GM21717 (cell line): ENCODE measurements around the gene SHF.
A peak's percentile ranks its signal among the peaks of the same experiment; 100 is the strongest.
"Not testable (repeated sequence)": the region's sequence is repeated elsewhere in the genome, so short reads cannot be mapped to it uniquely, and the experiment has no call there.

Experiments
- ATAC-seq: cut with Tn5 transposase; IDR thresholded peaks from one replicate; pipeline ENCODE4 v1.9.1; 2021; ENCODE audit warnings: mild to moderate bottlenecking, moderate library complexity; ENCODE audit not compliant: unreplicated experiment

SHF gene, protein sequence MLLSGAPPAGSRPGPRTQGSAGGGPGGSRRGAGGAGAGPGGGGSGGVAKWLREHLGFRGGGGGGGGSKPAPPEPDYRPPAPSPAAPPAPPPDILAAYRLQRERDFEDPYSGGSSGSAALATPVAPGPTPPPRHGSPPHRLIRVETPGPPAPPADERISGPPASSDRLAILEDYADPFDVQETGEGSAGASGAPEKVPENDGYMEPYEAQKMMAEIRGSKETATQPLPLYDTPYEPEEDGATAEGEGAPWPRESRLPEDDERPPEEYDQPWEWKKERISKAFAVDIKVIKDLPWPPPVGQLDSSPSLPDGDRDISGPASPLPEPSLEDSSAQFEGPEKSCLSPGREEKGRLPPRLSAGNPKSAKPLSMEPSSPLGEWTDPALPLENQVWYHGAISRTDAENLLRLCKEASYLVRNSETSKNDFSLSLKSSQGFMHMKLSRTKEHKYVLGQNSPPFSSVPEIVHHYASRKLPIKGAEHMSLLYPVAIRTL

GRCh38 chr15:45187894-45188830 is at the start of gene SHF:
Gene SHF, minus strand, starts transcription at chr15:45187966. Its CDS starts 15 bp downstream, at chr15:45187951.
- no peak for ATAC-seq

DNA sequence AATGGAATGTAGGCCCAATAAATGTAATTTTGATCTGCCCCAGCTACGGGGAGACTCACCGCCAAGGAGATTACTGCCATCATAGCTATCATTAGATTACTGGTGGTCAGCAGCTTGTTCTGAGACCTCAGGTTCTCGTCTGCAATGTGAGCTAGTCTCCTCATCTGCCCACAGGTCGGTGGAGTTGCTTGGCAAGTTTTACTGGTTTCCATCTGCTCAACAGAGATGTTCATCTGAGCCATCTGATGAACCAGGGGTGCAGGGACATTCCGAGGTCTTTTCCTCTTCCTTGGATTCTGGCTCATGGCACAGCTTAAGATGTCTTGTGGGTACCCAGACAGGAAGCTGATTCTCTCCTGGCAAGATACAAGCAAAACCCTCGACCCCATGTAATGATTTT is 49.0 kb upstream of the SHF start:
- ATAC-seq, result not testable (repeated sequence)

DNA sequence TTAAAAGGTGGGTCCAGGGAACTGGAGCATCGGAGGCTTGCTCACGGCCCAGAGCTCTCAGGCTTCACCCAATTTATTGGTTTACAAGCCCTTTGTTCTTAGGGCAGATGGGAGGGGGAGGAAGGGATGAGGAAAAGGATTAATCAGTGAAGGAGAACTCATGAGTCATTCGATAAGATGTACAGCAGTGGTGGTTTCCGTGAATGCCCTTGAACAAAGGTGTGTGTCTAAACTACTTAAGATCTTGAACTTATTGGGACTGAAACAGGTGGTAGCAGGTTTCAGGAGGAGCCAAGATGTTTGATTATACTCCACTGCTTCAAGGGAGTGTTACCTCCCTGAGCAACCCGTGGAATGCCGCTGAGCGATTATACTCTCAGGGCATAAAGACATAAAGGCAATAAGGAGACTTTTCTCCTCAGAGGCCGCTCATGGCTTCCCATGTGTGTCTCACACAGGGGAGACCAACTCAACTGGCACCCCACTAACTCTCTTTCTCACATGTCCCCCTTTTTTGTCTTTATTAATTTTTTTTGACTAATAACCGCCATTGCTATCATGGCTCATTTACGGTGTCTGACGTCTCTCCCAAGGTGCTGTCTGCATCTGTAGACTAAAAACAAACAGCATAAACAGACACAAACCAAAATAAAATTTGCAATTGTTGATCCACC is 46.9 kb upstream of the SHF start:
- ATAC-seq, result no peak

DNA sequence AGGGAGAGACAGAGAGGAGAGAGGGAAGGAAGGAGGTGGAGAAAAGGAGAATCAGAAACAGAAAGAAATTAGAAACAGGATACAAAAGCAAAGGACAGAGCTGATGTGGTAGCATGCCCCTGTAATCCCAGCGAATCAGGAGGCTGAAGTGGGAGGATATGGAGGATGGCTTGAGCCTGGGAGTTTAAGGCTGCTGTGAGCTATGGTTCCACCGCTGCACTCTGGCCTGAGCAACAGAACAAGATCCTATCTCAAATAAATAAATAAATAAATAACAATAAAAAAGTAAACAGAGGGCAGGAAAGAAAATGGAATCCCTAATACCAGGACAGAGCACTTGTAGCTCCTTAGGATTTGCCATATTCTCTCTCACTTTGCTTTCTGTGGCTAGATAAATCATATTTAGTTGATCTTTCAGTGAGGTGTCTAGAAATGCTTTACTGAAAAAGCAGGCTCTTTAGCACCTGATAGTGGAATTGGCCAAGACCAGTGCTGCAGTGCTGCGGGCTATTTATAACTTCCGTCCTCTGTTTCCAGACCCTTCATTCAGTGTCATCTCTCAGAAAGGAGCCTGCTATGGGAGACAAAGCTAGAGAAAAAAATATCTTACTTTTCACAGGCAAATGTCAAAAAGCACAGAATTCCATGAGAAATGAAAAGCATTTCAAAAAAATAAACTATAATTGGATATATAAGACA is 44.2 kb upstream of the SHF start:
- no peak for ATAC-seq

DNA sequence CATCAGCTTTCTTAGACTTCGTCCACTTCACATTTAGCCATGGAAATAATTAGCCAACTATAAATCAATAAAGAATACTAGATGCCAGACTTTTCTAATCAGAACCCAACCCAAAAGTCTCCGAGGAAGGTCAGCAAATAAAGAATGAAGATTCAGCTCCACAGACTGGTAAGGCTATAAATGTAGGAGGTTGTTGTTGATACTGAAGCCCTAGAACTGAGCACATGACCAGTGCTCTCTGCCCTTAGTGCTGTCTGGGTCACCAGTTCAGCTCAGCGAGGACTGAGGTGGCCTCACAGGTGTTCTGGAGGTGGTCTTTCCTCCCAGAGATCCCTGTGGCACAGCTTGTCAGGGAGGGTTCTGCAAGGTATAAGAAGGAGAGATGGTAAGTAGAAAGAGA is 43.4 kb upstream of the SHF start:
- ATAC-seq, result no peak

DNA sequence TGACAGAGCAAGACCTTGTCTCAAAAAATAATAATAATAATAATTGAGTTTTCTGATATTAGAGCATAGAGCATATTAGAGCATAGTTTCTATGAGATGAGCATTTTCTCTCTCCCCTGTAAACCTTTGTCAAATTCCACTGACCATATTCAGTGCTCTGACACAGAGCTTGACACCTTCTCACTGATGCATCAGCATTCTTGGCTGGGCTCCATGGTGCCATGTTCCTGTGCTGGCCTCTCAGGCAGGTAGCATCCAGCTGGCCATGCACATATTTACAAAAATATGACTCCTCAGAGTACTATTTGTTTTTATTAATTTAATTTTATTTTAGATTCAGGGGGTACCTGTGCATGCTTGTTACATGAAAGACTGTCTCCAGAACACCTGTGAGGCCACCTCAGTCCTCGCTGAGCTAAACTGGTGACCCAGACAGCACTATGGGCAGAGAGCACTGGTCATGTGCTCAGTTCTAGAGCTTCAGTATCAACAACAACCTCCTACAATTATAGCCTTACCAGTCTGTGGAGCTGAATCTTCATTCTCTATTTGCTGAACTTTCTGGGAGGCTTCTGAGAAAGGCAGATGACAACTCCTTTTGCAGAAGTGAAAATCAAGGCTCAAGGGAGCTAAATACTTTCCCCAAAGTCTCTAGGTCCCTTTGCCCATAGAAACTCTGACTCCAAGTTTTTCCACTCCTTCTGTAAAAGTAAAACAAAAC is 42.6 kb upstream of the SHF start:
- no peak for ATAC-seq

- ATAC-seq, result no peak
Observed at GRCh38 chr15:45228931-45229330, 41.2 kb upstream of the SHF start.

- ATAC-seq, result no peak
Observed at GRCh38 chr15:45225506-45226273, 37.9 kb upstream of the SHF start.

DNA sequence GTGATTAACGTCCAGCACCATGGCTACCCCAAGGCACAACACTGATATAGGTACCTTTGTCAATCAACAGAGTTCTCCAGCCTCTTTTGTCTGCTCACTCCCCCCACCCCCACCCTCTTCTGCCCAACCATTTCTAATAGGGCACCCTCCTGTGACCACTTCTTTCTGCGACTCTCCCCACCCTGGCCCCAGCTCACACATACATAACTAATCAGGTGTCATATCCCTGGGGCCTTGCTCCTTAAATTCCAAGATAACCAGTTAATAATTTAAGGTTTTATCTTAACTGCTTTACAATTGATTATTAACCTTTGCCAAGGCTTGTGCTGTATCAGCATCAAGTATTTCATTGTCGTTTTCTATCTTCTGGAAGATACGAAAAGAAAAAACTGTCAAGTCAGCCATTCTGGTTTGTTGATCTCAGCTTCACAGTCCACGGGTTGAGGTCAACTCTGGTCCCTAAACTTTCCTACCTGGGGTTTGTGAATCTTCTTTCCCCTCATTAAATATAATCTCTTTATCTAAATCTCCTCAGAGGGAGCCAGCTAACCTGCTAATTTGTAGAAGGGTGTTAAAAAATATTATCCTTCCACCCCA is 37.0 kb upstream of the SHF start:
- no peak for ATAC-seq

DNA sequence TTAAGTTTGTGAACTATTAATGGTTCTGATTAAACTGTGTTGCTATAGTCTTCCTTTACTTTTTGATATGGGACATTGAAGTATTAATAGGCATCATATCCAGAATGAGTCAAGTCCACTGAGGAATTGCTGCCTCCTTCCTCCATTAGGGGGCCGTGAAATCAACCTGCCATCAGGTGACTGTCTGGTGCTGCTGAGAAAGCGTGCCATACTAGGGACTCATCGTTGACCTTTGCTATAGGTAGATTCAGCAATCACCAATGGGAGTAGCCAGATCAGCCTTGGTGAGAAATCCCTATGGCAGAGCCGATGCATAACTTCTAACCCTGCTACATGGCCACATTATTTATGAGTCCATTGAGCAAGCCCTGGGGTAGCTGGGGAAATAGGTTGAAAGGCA is 34.2 kb upstream of the SHF start:
- ATAC-seq, result no peak

- no peak for ATAC-seq
Observed at GRCh38 chr15:45221053-45221599, 33.4 kb upstream of the SHF start.

DNA sequence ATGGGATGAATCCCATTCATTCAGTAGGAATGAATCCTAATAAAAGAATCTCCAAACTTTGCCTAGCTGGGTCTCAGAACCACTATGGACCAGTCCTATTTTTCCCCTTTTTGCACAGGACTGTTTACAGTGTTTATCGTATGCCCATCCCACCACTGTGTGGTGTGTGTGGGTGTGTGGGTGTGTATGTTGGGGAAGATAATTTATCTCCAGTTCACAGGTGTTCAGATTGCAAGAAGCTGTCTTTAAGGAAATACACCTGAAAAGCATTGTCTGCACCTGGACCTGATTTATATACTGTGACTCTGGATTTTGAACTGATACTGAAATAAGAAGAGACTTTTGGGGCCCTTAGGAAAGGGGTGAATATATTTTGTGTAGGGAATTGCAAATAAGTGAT is 24.7 kb upstream of the SHF start:
- no peak for ATAC-seq

- no peak for ATAC-seq
Observed at GRCh38 chr15:45205192-45205591, 17.4 kb upstream of the SHF start.

- no peak for ATAC-seq
Observed at GRCh38 chr15:45203182-45203581, 15.4 kb upstream of the SHF start.

- ATAC-seq, result no peak
Observed at GRCh38 chr15:45201869-45202268, 14.1 kb upstream of the SHF start.

DNA sequence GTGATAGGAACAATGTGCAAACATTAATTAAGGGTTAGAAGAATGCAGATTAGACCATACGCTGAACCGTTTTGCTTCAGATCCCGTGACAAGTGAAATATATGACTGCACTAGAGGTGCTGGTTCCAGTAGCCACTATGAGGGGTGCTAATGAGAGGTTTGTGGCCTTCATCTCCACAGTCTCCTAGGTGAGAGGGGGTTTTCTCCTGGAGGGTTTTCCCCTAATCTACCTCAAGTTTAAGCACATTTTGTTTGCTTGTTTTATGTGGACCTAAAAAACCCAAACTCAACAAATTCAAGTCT is 13.7 kb upstream of the SHF start:
- no peak for ATAC-seq

DNA sequence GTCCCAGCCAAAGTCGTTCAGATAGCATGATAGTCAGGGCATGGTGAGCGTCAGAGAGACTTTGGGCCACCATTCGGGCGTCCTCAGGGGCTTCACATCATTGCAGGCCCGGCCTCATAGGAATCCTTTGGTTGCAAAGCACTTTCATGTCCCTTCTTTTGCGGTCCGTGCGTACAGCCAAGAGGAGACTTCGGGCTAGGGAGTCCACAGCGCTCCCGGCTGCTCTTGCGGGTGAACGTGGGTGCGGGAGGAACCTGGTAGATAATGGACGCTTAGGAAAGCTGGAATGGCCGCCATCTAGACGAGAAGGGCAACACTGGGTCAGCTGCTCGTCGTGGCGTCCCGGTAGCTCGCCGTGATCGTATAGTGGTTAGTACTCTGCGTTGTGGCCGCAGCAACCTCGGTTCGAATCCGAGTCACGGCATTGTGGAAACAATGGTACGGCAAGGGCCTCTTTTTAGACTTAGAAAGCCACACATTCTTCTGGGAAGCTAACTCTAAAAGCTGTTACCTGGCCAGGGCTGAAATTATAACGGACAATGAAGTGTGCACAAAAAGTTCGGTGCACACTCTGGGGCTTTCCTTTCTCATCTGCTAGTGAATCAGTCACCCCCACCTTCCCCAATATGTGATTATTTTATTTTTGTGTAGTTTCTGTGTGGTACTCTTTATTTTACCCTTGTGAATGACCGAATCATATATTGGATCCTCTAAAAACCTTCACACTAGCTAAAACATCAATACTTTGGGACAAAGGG is 13.2 kb upstream of the SHF start:
- peak; percentile 22 for ATAC-seq
